ENCODE measurements around the gene BCL11A.
A peak's percentile ranks its signal among the peaks of the same experiment; 100 is the strongest.

BCL11A gene

GRCh38 chr2:60544062-60544461 is 9.4 kb downstream of the BCL11A start:
- DNase-seq, result no peak

GRCh38 chr2:60541056-60541651 is 12.3 kb downstream of the BCL11A start:
- DNase-seq, result no peak

GRCh38 chr2:60540074-60540473 is 13.4 kb downstream of the BCL11A start:
- no peak for DNase-seq

DNA sequence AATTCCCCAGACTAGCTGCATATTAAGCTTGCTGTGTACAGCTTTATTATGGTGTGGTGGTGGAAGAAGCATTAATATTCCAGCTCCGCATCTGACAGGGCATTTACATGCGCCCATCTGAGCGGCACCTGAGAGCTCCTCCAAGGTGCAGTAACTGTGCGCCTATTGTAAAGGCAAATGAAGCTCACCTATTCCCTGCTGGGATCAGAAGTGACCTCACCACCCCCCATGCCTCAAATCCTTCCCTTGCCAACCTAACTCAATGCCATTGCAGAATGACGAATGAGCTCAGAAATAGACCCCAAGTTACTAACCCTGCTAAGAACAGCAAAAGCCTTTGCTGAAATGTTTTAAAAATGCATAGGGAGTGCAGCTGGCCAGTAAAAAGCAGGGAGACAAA is 14.3 kb downstream of the BCL11A start:
- DNase-seq, result no peak

- no peak for DNase-seq
Measured at GRCh38 chr2:60538101-60538500, 15.4 kb downstream of the BCL11A start.

DNA sequence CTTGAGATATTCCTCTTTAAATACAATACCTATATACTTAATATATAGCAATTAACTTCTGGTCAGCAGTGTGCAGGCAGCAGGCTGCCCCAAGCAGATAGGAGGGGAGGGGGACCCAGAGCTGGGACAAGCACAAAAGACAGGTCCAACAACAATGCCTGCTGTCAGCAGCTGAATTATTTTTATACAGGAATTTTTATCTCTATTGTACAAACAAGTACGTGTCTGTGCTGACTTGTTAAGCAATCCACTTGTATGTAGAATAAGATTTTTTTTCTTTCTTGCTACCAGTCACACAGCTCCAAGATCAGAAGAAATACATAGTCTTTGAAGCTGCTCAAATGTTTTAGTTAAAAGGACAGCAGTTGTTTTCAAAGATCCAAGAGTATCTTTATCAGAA is 16.7 kb downstream of the BCL11A start:
- no peak for DNase-seq

- DNase-seq, result no peak
Measured at GRCh38 chr2:60535685-60536312, 17.7 kb downstream of the BCL11A start.

- DNase-seq, result no peak
Measured at GRCh38 chr2:60534892-60535684, 18.4 kb downstream of the BCL11A start.

GRCh38 chr2:60534052-60534685 is 19.3 kb downstream of the BCL11A start:
- no peak for DNase-seq

GRCh38 chr2:60533101-60534051 is 20.1 kb downstream of the BCL11A start:
- DNase-seq, result no peak

GRCh38 chr2:60532421-60532820 is 21.0 kb downstream of the BCL11A start:
- DNase-seq, result no peak

DNA sequence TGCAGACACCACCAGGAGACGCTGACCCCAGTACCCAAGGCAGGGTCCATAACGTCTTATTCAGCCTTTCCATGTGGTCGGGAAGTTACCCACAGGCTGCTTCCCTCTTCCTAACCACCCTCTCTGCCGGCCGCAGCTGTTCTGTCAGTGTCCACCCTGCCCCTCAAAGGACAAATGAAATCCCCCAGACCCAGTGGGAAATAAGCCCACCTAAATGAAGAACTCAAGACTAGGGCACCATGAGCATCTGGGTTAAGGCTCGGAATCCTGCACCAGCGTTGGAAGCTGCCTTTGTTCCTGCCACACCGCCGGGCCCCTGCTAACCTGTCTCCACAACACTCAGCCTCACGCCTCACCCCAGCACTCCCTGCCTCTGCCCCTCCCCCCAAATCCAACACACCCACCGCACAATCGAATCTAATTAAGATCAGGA is 21.7 kb downstream of the BCL11A start:
- DNase-seq, result no peak

GRCh38 chr2:60530660-60531281 is 22.7 kb downstream of the BCL11A start:
- peak; percentile 18 for DNase-seq

DNA sequence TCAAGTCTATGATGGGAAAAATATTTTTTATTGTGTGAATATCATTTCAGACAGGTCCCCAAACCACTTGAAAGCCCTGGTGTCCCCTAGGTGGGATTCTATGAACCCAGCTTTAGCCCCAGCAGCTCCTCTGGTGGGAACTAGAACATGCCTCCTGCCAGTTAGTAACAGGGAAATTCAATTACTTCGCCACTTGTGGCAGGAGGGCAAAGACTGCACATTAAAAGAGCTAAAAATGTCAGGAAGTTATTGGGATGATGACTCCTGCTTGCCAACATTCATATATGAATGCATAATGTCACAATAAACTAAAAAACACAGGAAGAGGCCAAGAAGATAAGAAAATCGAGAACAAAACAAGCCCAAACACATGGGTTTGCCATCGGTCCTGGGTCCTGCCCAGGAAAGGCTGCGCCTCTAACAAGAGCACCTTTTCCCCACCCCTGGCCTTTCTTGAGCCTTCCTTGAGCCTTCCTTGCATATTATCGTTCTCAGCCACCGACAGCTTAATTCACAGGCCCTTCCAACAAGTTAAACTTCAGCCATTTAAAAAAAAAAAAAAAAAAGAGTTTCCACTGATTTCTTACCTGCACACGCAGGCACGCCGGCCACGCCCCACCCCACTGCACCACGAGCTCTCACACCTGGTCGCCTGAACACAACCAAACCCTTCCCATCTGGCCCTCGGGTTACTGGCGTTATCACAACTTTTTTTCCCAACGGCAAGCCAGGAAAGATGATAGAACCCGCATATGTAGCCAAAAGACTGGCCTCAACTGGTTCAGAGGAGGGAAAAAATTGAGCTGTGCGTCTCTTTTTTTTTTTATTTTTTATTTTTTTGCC is 23.4 kb downstream of the BCL11A start:
- DNase-seq, result no peak

GRCh38 chr2:60529136-60529784 is 24.2 kb downstream of the BCL11A start:
- no peak for DNase-seq

GRCh38 chr2:60528281-60529020 is 25.0 kb downstream of the BCL11A start:
- DNase-seq, result no peak

DNA sequence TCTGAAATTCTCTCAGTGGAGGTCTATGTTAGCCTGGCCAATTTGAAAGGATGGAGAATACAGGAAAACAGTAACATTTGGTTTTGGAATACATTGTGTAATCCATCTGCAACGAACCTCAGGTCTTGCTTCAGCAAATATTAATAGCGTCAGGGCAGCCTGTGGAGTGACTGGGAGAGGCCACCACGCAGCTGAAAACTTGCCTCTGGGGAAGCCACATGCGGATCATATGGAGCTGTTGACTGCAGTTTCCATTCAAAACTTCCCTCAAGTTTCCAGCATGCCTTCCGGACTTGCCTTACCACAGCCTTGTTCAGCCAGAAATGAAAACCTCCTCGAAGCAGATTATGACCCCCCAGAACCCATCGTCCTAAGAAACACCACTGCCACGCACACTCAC is 25.7 kb downstream of the BCL11A start:
- DNase-seq, result no peak

GRCh38 chr2:60526623-60527022 is 26.8 kb downstream of the BCL11A start:
- no peak for DNase-seq

DNA sequence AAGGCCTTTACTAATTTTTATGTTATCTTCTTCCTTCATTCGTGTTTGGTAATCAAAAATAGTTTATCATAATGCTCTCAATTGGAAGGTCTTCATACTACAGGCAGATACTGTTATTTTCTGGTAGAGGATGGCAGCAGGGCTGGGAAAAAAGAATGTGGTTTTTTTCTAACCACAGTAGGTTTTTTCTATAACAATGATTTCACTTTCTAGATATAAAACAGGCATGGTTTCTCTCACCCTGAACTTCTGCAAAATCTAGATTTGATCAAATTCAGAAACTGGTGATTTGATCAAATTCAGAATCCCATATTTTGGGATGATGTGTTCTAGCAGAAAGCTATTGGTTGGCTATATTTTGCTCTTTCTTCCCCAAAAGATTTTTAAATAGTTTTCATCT is 27.6 kb downstream of the BCL11A start:
- no peak for DNase-seq

GRCh38 chr2:60524874-60525273 is 28.6 kb downstream of the BCL11A start:
- DNase-seq, result no peak
